Stomach (tissue), 9 donors: ENCODE data around the gene SCTR. TPM values are rescaled to one million over a fixed set of nuclear protein-coding genes. Genes with fewer than 3 reads are reported as not detected.

ENCODE experiments used
- DNase-seq, 2 donors: peaks; one replicate each; pipeline versions ENCODE4 v3.0.0 to v3.0.0-alpha.2; 2013 to 2019
- H3K27ac ChIP-seq, 5 donors: fragments of 200-600 bp in 4 of 5; sonication (generic) in 4 of 5; one replicate each; pipeline ENCODE4 v1.5.1; 2013 to 2019; ENCODE audit warnings: mild to moderate bottlenecking in 1 of 5, moderate library complexity in 1 of 5
- H3K27me3 ChIP-seq, 3 donors: fragments of 200-600 bp; sonication (generic); one replicate each; pipeline ENCODE4 v1.5.1; 2017 to 2019; ENCODE audit warnings: mixed run types in 1 of 3
- H3K36me3 ChIP-seq, 4 donors: fragments of 200-600 bp; sonication (generic); 1 replicate in 3 of 4; 2 replicates in 1 of 4; pipeline ENCODE4 v1.5.1; 2016 to 2019
- H3K4me1 ChIP-seq, 4 donors: fragments of 200-600 bp; sonication (generic); one replicate each; pipeline ENCODE4 v1.5.1; 2016 to 2019
- H3K4me3 ChIP-seq, 4 donors: fragments of 200-600 bp; sonication (generic) in 3 of 4; one replicate each; pipeline ENCODE4 v1.5.1; 2016 to 2019; ENCODE audit warnings: mild to moderate bottlenecking in 1 of 4
- H3K9me3 ChIP-seq, 4 donors: fragments of 200-600 bp; sonication (generic); one replicate each; pipeline ENCODE4 v1.5.1; 2016 to 2019
- CTCF ChIP-seq, 7 experiments: fragments of 450-650 bp in 4 of 7; fragments of 200-600 bp in 3 of 7; sonication (generic) in 3 of 7; IDR thresholded peaks; one replicate each; pipeline ENCODE4 v1.5.1; 2016 to 2019; ENCODE audit warnings: antibody characterized with exemption in 7 of 7, control low read depth in 2 of 7, mild to moderate bottlenecking in 1 of 7
- EP300 ChIP-seq: sonication (generic); formaldehyde crosslinking; IDR thresholded peaks from one replicate; pipeline ENCODE4 v1.6.1; 2017; ENCODE audit warnings: antibody characterized with exemption
- POLR2A ChIP-seq, 4 donors: fragments of 450-650 bp; IDR thresholded peaks; one replicate each; pipeline ENCODE4 v1.6.1; 2016; ENCODE audit warnings: antibody characterized with exemption in 4 of 4, control low read depth in 2 of 4, mild to moderate bottlenecking in 1 of 4, moderate library complexity in 1 of 4
- POLR2AphosphoS5 ChIP-seq, 3 donors: sonication (generic); formaldehyde crosslinking; IDR thresholded peaks; one replicate each; pipeline ENCODE4 v1.6.1; 2016; ENCODE audit warnings: antibody characterized with exemption in 3 of 3
- WGBS, 5 donors: extraction: QIAGEN DNeasy Blood & Tissue Kit in 3 of 5; methylation state at CpG; one replicate each; pipeline versions ENCODE4 v1.1.5 to v1.1.7; 2013 to 2018; 5-methylcytosine and 5-hydroxymethylcytosine counted together
- intact Hi-C: fragments of 100-400 bp; cut with DNase I; formaldehyde crosslinking; loops from one replicate; pipeline ENCODE4 v1.15.1; 2023; ENCODE audit warnings: low total_unique reads
- polyA plus RNA-seq, 3 donors: library from polyadenylated mRNA; stranded (reverse); fragments of 200-250 nt; gene quantifications; one replicate each; pipeline ENCODE4 v1.2.3, GENCODE V29; 2013
- total RNA-seq, 5 donors: library from RNA; depleted of rRNA; stranded (reverse); fragments of >200 nt; gene quantifications; one replicate each; pipeline versions ENCODE4 v1.1.0 to v1.2.3, GENCODE V29; 2014 to 2016
- donor health status: healthy with polysubstance abuse.
- donor health status: Bipolar disorder and iron deficiency.
- donor health status: healthy.

The SCTR gene
- total and polyA plus RNA-seq, 8 donors, result 0.18 to 8.6 (median 4.1) TPM; not detected in 2

- WGBS, 5 donors, result 76 to 93% (median 93%) methylated on average over 3 of the region's 3 CpGs
- no peak for DNase-seq
- TF ChIP-seq POLR2A (IDR thresholded peaks at IDR 0.05) (no peak), CTCF (IDR thresholded peaks at IDR 0.05) (no peak), EP300 (no peak), POLR2AphosphoS5 (IDR thresholded peaks at IDR 0.05) (no peak)
- H3K9me3 ChIP-seq, result no peaks in the 10 kb centered on the region
- H3K4me1 ChIP-seq, result peaks cover 0 to 11% (median 10%) of the 10 kb centered on the region in 4 donors
- H3K27me3 ChIP-seq, result no peaks in the 10 kb centered on the region
- H3K36me3 ChIP-seq, result no peaks in the 10 kb centered on the region
- intact Hi-C loops, result no loop called here
- no peak overlapping the region for H3K4me3 ChIP-seq
- H3K27ac ChIP-seq, result no peak overlapping the region
Measured at GRCh38 chr2:119393971-119394748, 130.1 kb downstream of the SCTR start.

Other genes with a start within 250 kb of the SCTR start
- gene C2orf76, start 157.6 kb downstream of the SCTR start, total RNA-seq, result 10 to 100 TPM in 1 of 5 donors, 1 to 10 TPM in 3, not detected in 1; 6.7 to 15.2 (median 8.3) TPM
- gene C2orf76, start 157.6 kb downstream of the SCTR start, polyA plus RNA-seq, result 10 to 100 TPM; 20.3 to 30.9 (median 23.8) TPM
- 10 to 100 TPM; 23.2 to 87.6 (median 44.9) TPM for gene DBI, start 157.5 kb downstream of the SCTR start, total RNA-seq
- 100 to 1,000 TPM; 448 to 605 (median 546) TPM for gene DBI, start 157.5 kb downstream of the SCTR start, polyA plus RNA-seq
- 10 to 100 TPM in 3 of 5 donors, 1 to 10 TPM in 1, not detected in 1; 5.7 to 27.8 (median 18.9) TPM for gene TMEM37, start 92.6 kb downstream of the SCTR start, total RNA-seq
- 10 to 100 TPM in 2 of 3 donors, 1 to 10 TPM in 1; 6.7 to 16.4 (median 12.7) TPM for gene TMEM37, start 92.6 kb downstream of the SCTR start, polyA plus RNA-seq
- 10 to 100 TPM in 1 of 5 donors, 1 to 10 TPM in 2, not detected in 2; 1.3 to 15.1 (median 3.1) TPM for gene CFAP221, start 20.0 kb upstream of the SCTR start, total RNA-seq
- under 1 TPM; 0.31 to 0.80 (median 0.68) TPM for gene CFAP221, start 20.0 kb upstream of the SCTR start, polyA plus RNA-seq
- 10 to 100 TPM in 1 of 5 donors, 1 to 10 TPM in 3, not detected in 1; 3.9 to 15.2 (median 6.4) TPM for gene TMEM177, start 154.7 kb upstream of the SCTR start, total RNA-seq
- gene TMEM177, start 154.7 kb upstream of the SCTR start, polyA plus RNA-seq, result 1 to 10 TPM; 4.4 to 8.1 (median 7.1) TPM
- gene PTPN4, start 235.4 kb upstream of the SCTR start, total RNA-seq, result 100 to 1,000 TPM in 2 of 5 donors, 10 to 100 TPM in 2, 1 to 10 TPM in 1; 8.1 to 450 (median 52.5) TPM
- gene PTPN4, start 235.4 kb upstream of the SCTR start, polyA plus RNA-seq, result 1 to 10 TPM; 2.9 to 3.8 (median 3.5) TPM